ENCODE results near the gene NRSN2. TPM values are rescaled to one million over a fixed set of nuclear protein-coding genes. Genes with fewer than 3 reads are reported as not detected.

Gene NRSN2
- total RNA-seq, 1 experiment from 2014 or later = 22.7 TPM

GRCh38 chr20:313948-314347 lies 33.0 kb upstream of the NRSN2 start:
- H4K91ac ChIP-seq (ENCODE audit: insufficient read length, low read depth, low read length) = no peak overlapping the region
- no peak overlapping the region for H3K4me3 Mint-ChIP-seq
- H3K27ac Mint-ChIP-seq = no peak overlapping the region
- no peak overlapping the region for H2BK12ac ChIP-seq (ENCODE audit: insufficient read length, low read depth, low read length)
- H3K9ac ChIP-seq (ENCODE audit: extremely low read depth, insufficient read length, low read length) = no peak overlapping the region
- no peak overlapping the region for H2BK15ac ChIP-seq (ENCODE audit: low read depth, low read length)
- H3K56ac ChIP-seq (ENCODE audit: insufficient read length, low read depth, low read length) = no peak overlapping the region
- H3K27me3 Mint-ChIP-seq (ENCODE audit: low read depth) = no peaks in the 10 kb centered on the region
- H3K79me1 ChIP-seq (ENCODE audit: insufficient read depth, low read depth, low read length, poor library complexity, severe bottlenecking) = no peaks in the 10 kb centered on the region
- H3K9me3 Mint-ChIP-seq = no peaks in the 10 kb centered on the region
- no peak overlapping the region for H2BK5ac ChIP-seq (ENCODE audit: insufficient read length, low read length)
- DNase-seq = no peak
- H2AK5ac ChIP-seq (ENCODE audit: insufficient read length, low read length) = no peak overlapping the region
- H3T11ph ChIP-seq (ENCODE audit: low read length) = no peak overlapping the region
- no peaks in the 10 kb centered on the region for H3K9me3 ChIP-seq (ENCODE audit: control insufficient read depth, low read depth, low read length)
- no peak for TF ChIP-seq CTCF (conservative IDR thresholded peaks at IDR 0.05)
- H2AFZ ChIP-seq (ENCODE audit: low read length) = no peak overlapping the region
- H2BK20ac ChIP-seq (ENCODE audit: low read depth, low read length, poor library complexity, severe bottlenecking) = no peak overlapping the region
- no peak overlapping the region for H3K18ac ChIP-seq (ENCODE audit: insufficient read length, low read depth, low read length)
- no peak overlapping the region for H3K4ac ChIP-seq (ENCODE audit: low read depth, low read length)
- no peaks in the 10 kb centered on the region for H3K79me2 ChIP-seq (ENCODE audit: insufficient read depth, low read length)
- H3K27me3 ChIP-seq (ENCODE audit: insufficient read depth, low read length) = no peaks in the 10 kb centered on the region
- no peaks in the 10 kb centered on the region; the same call in 1 of the 2 replicates for H3K4me1 ChIP-seq (ENCODE audit: insufficient read depth, low read length)
- H4K20me1 ChIP-seq (ENCODE audit: control insufficient read depth, insufficient read depth, insufficient read length) = no peaks in the 10 kb centered on the region
- H3K4me1 Mint-ChIP-seq = peaks cover 16% of the 10 kb centered on the region in 2 experiments
- no peak overlapping the region for H3K4me2 ChIP-seq (ENCODE audit: insufficient read depth, insufficient read length, low read length)
- no peak overlapping the region for H4K8ac ChIP-seq (replicated peaks; ENCODE audit: insufficient read length, low read depth, low read length)
- peaks cover 9% of the 10 kb centered on the region for H3K23me2 ChIP-seq (ENCODE audit: insufficient read length, low read depth, low read length, poor library complexity, severe bottlenecking)
- H4K5ac ChIP-seq (ENCODE audit: insufficient read length, low read depth, low read length) = no peak overlapping the region
- H3K27ac ChIP-seq (ENCODE audit: insufficient read length, low read depth, low read length) = no peak overlapping the region
- H3K23ac ChIP-seq (ENCODE audit: insufficient read length, low read depth, low read length) = no peak overlapping the region
- peaks cover 0 to 13% (median 2%) of the 10 kb centered on the region in 3 experiments; a peak in 2 of 7 replicates for H3K36me3 Mint-ChIP-seq (ENCODE audit: insufficient read depth in 1 of 3, low read depth in 3 of 3)
- H2BK120ac ChIP-seq (ENCODE audit: low read depth, low read length, poor library complexity, severe bottlenecking) = no peak overlapping the region
- no peak overlapping the region for H3K14ac ChIP-seq (ENCODE audit: insufficient read depth, low read length)
